ENCODE data around the gene ANKRD36. TPM values are rescaled to one million over a fixed set of nuclear protein-coding genes. Genes with fewer than 3 reads are reported as not detected.
"Not testable (repeated sequence)": the region's sequence is repeated elsewhere in the genome, so short reads cannot be mapped to it uniquely, and the experiment has no call there.

Gene ANKRD36
- polyA plus RNA-seq (ENCODE audit: insufficient read length in 3 of 3): 10 to 100 TPM; 14.3 to 28.4 (median 16.5) TPM
- long read RNA-seq, donor 1: 0 reads
- long read RNA-seq, donor 2, partial matches to known transcripts: 0 of 2 reads
- long read RNA-seq, donor 2, other reads (novel, unspliced or antisense): 0 of 2 reads
- long read RNA-seq, donor 3, partial matches to known transcripts: 0 of 1 reads
- long read RNA-seq, donor 3, other reads (novel, unspliced or antisense): 0 of 1 reads
- long read RNA-seq, donor 4, partial matches to known transcripts: 8 of 9 reads
- long read RNA-seq, donor 4, other reads (novel, unspliced or antisense): 0 of 9 reads
- long read RNA-seq, donor 5: 0 reads
- long read RNA-seq, donor 6, partial matches to known transcripts: 0 of 1 reads
- long read RNA-seq, donor 6, other reads (novel, unspliced or antisense): 0 of 1 reads
- long read RNA-seq, donor 7: 0 reads
- long read RNA-seq, donor 8, partial matches to known transcripts: 7 of 8 reads
- long read RNA-seq, donor 8, other reads (novel, unspliced or antisense): 0 of 8 reads
- long read RNA-seq, donor 9, partial matches to known transcripts: 0 of 1 reads
- long read RNA-seq, donor 9, other reads (novel, unspliced or antisense): 0 of 1 reads
- long read RNA-seq, donor 10: 0 reads
- long read RNA-seq, donor 11, partial matches to known transcripts: 0 of 1 reads
- long read RNA-seq, donor 11, other reads (novel, unspliced or antisense): 0 of 1 reads
- long read RNA-seq, donor 12: 0 reads
- long read RNA-seq, donor 13, partial matches to known transcripts: 0 of 2 reads
- long read RNA-seq, donor 13, other reads (novel, unspliced or antisense): 0 of 2 reads
- long read RNA-seq, donor 14: 0 reads
- long read RNA-seq, donor 15, partial matches to known transcripts: 0 of 1 reads
- long read RNA-seq, donor 15, other reads (novel, unspliced or antisense): 0 of 1 reads
- long read RNA-seq, donor 16, partial matches to known transcripts: 27 of 27 reads
- long read RNA-seq, donor 16, other reads (novel, unspliced or antisense): 0 of 27 reads

- peak in 10 of 11 donors; percentile 48 to 76 (median 70) for DNase-seq (ENCODE audit: extremely low read depth in 1 of 11, low read depth in 9 of 11, low spot score in 4 of 11)
Observed at GRCh38 chr2:97113050-97113881, at the start of gene ANKRD36. ANKRD36 (plus strand) TSS chr2:97113153; CDS start chr2:97113740, 587 bp downstream.

- DNase-seq (ENCODE audit: extremely low read depth in 1 of 11, low read depth in 9 of 11, low spot score in 4 of 11): not testable (repeated sequence)
Observed at GRCh38 chr2:97066030-97066429, 46.9 kb upstream of the ANKRD36 start.

GRCh38 chr2:97067279-97068004 lies 45.5 kb upstream of the ANKRD36 start:
- no peak for DNase-seq (ENCODE audit: extremely low read depth in 1 of 11, low read depth in 9 of 11, low spot score in 4 of 11)

- DNase-seq (ENCODE audit: extremely low read depth in 1 of 11, low read depth in 9 of 11, low spot score in 4 of 11): no peak
Observed at GRCh38 chr2:97068074-97068473, 44.9 kb upstream of the ANKRD36 start.

- DNase-seq (ENCODE audit: extremely low read depth in 1 of 11, low read depth in 9 of 11, low spot score in 4 of 11): not testable (repeated sequence)
Observed at GRCh38 chr2:97068722-97069121, 44.2 kb upstream of the ANKRD36 start.

- DNase-seq (ENCODE audit: extremely low read depth in 1 of 11, low read depth in 9 of 11, low spot score in 4 of 11): not testable (repeated sequence)
Observed at GRCh38 chr2:97070915-97071314, 42.0 kb upstream of the ANKRD36 start.

GRCh38 chr2:97077213-97077612 lies 35.7 kb upstream of the ANKRD36 start:
- DNase-seq (ENCODE audit: extremely low read depth in 1 of 11, low read depth in 9 of 11, low spot score in 4 of 11): not testable (repeated sequence)

GRCh38 chr2:97080855-97081254 lies 32.1 kb upstream of the ANKRD36 start:
- DNase-seq (ENCODE audit: extremely low read depth in 1 of 11, low read depth in 9 of 11, low spot score in 4 of 11): not testable (repeated sequence)

- DNase-seq (ENCODE audit: extremely low read depth in 1 of 11, low read depth in 9 of 11, low spot score in 4 of 11): not testable (repeated sequence)
Observed at GRCh38 chr2:97082206-97082605, 30.7 kb upstream of the ANKRD36 start.

- not testable (repeated sequence) for DNase-seq (ENCODE audit: extremely low read depth in 1 of 11, low read depth in 9 of 11, low spot score in 4 of 11)
Observed at GRCh38 chr2:97083516-97083915, 29.4 kb upstream of the ANKRD36 start.

GRCh38 chr2:97085093-97085492 lies 27.9 kb upstream of the ANKRD36 start:
- DNase-seq (ENCODE audit: extremely low read depth in 1 of 11, low read depth in 9 of 11, low spot score in 4 of 11): not testable (repeated sequence)

- not testable (repeated sequence) for DNase-seq (ENCODE audit: extremely low read depth in 1 of 11, low read depth in 9 of 11, low spot score in 4 of 11)
Observed at GRCh38 chr2:97088706-97089105, 24.2 kb upstream of the ANKRD36 start.

- not testable (repeated sequence) for DNase-seq (ENCODE audit: extremely low read depth in 1 of 11, low read depth in 9 of 11, low spot score in 4 of 11)
Observed at GRCh38 chr2:97092946-97093345, 20.0 kb upstream of the ANKRD36 start.

GRCh38 chr2:97093983-97094771 lies 18.8 kb upstream of the ANKRD36 start:
- DNase-seq (ENCODE audit: extremely low read depth in 1 of 11, low read depth in 9 of 11, low spot score in 4 of 11): not testable (repeated sequence)

- DNase-seq (ENCODE audit: extremely low read depth in 1 of 11, low read depth in 9 of 11, low spot score in 4 of 11): peak in 9 of 11 donors; percentile 9 to 70 (median 63)
Observed at GRCh38 chr2:97094772-97095611, 18.0 kb upstream of the ANKRD36 start, which contains the start of gene FAHD2B. FAHD2B (minus strand) TSS chr2:97094882; CDS start chr2:97091706, 3,176 bp downstream.

GRCh38 chr2:97095661-97096060 lies 17.3 kb upstream of the ANKRD36 start:
- no peak for DNase-seq (ENCODE audit: extremely low read depth in 1 of 11, low read depth in 9 of 11, low spot score in 4 of 11)
